Neural cell (in vitro differentiated cells): ENCODE measurements around the gene APOBEC3A. TPM values are rescaled to one million over a fixed set of nuclear protein-coding genes. Genes with fewer than 3 reads are reported as not detected.

ENCODE experiments used
- H2AFZ ChIP-seq: fragments of 200-600, 300-800 bp; sonication (generic), shearing (Covaris generic); 2 replicates; pipeline ENCODE4 v1.6.0; 2014; ENCODE audit warnings: low read depth, mild to moderate bottlenecking, antibody characterized with exemption, low read length, moderate library complexity
- H3F3A ChIP-seq: fragments of 200-600 bp; shearing (Covaris generic); 2 replicates; pipeline ENCODE4 v1.6.1; 2016; ENCODE audit warnings: mild to moderate bottlenecking, moderate library complexity, mixed read lengths, antibody characterized with exemption, low read length; ENCODE audit not compliant: insufficient read depth, poor library complexity, severe bottlenecking
- H3K27ac ChIP-seq: fragments of 200-600, 300-800 bp; sonication (generic), shearing (Covaris generic); 2 replicates; pipeline ENCODE4 v1.5.1; 2014; ENCODE audit warnings: mild to moderate bottlenecking, low read length, moderate library complexity
- H3K27me3 ChIP-seq: fragments of 300-800, 200-600 bp; sonication (generic), shearing (Covaris generic); 2 replicates; pipeline ENCODE4 v1.6.0; 2014; ENCODE audit warnings: mild to moderate bottlenecking, low read depth, low read length, moderate library complexity; ENCODE audit not compliant: insufficient read depth
- H3K36me3 ChIP-seq: fragments of 300-800, 200-600 bp; sonication (generic), shearing (Covaris generic); 2 replicates; pipeline ENCODE4 v1.5.1; 2014; ENCODE audit warnings: mild to moderate bottlenecking, antibody characterized with exemption, low read length, moderate library complexity; ENCODE audit not compliant: insufficient read depth
- H3K4me2 ChIP-seq: fragments of 300-800, 200-600 bp; sonication (generic), shearing (Covaris generic); 2 replicates; pipeline ENCODE4 v1.6.0; 2014; ENCODE audit warnings: mild to moderate bottlenecking, low read length
- H3K4me3 ChIP-seq: fragments of 300-800, 200-600 bp; sonication (generic), shearing (Covaris generic); 2 replicates; pipeline ENCODE4 v1.5.1; 2014; ENCODE audit warnings: mild to moderate bottlenecking, low read length, moderate library complexity
- H3K79me2 ChIP-seq: fragments of 200-600 bp; shearing (Covaris generic); replicated peaks from 2 replicates; pipeline ENCODE4 v1.6.0; 2014; ENCODE audit warnings: mild to moderate bottlenecking, low read length, moderate library complexity; ENCODE audit not compliant: insufficient read depth
- H3K9ac ChIP-seq: fragments of 300-800, 200-600 bp; sonication (generic), shearing (Covaris generic); 2 replicates; pipeline ENCODE4 v1.6.1; 2016; ENCODE audit warnings: mild to moderate bottlenecking, low read length, mixed read lengths
- H3K9me2 ChIP-seq: fragments of 200-600 bp; shearing (Covaris generic); 2 replicates; pipeline ENCODE4 v1.6.1; 2016; ENCODE audit warnings: mild to moderate bottlenecking, low read length, mixed read lengths; ENCODE audit not compliant: insufficient read depth
- H3K9me3 ChIP-seq: fragments of 200-600, 300-800 bp; sonication (generic), shearing (Covaris generic); 2 replicates; pipeline ENCODE4 v1.6.1; 2016; ENCODE audit warnings: mild to moderate bottlenecking, mixed run types, low read length, moderate library complexity, mixed read lengths
- H4K20me1 ChIP-seq: fragments of 200-600 bp; shearing (Covaris generic); 2 replicates; pipeline ENCODE4 v1.6.1; 2016; ENCODE audit warnings: mild to moderate bottlenecking, mixed run types; ENCODE audit not compliant: insufficient read depth
- CTCF ChIP-seq: fragments of 450-650 bp; IDR thresholded peaks from 2 replicates; pipeline ENCODE4 v1.5.1; 2014; ENCODE audit warnings: antibody characterized with exemption, mild to moderate bottlenecking, moderate library complexity; ENCODE audit not compliant: poor library complexity, severe bottlenecking
- EP300 ChIP-seq: fragments of 450-650 bp; conservative IDR thresholded peaks from 2 replicates; pipeline ENCODE4 v1.6.1; 2014; ENCODE audit warnings: antibody characterized with exemption, mild to moderate bottlenecking, moderate library complexity; ENCODE audit not compliant: poor library complexity, severe bottlenecking
- EZH2 ChIP-seq: fragments of 200-600, 300-800 bp; shearing (Covaris generic), sonication (generic); IDR thresholded peaks from 2 replicates; pipeline ENCODE4 v1.6.1; 2014; ENCODE audit warnings: antibody characterized with exemption, low read length, borderline replicate concordance, mild to moderate bottlenecking; ENCODE audit not compliant: insufficient read depth, poor library complexity, severe bottlenecking
- MXI1 ChIP-seq: fragments of 450-650 bp; conservative IDR thresholded peaks from 2 replicates; pipeline ENCODE4 v1.6.1; 2014; ENCODE audit warnings: antibody characterized with exemption, mild to moderate bottlenecking; ENCODE audit not compliant: poor library complexity, severe bottlenecking
- POLR2AphosphoS5 ChIP-seq: IDR thresholded peaks from 2 replicates; pipeline ENCODE4 v1.6.1; 2012
- RAD21 ChIP-seq: fragments of 450-650 bp; conservative IDR thresholded peaks from 2 replicates; pipeline ENCODE4 v1.6.1; 2014; ENCODE audit warnings: antibody characterized with exemption, mild to moderate bottlenecking, moderate library complexity
- REST ChIP-seq: IDR thresholded peaks from 2 replicates; pipeline ENCODE4 v1.6.1; 2012; ENCODE audit warnings: borderline replicate concordance
- SMC3 ChIP-seq: fragments of 450-650 bp; conservative IDR thresholded peaks from 2 replicates; pipeline ENCODE4 v1.6.1; 2014; ENCODE audit warnings: antibody characterized with exemption, mild to moderate bottlenecking, moderate library complexity; ENCODE audit not compliant: poor library complexity
- TAF1 ChIP-seq: IDR thresholded peaks from 2 replicates; pipeline ENCODE4 v1.6.1; 2012; ENCODE audit warnings: low read depth
- polyA plus RNA-seq: library from polyadenylated mRNA; depleted of rRNA; stranded (reverse); fragments of >200 nt; gene quantifications from 2 replicates; pipeline ENCODE4 v1.2.3, GENCODE V29; 2014

The APOBEC3A gene
- polyA plus RNA-seq, 1 donor from 2014 or later, result not detected

- Histone ChIP-seq H3F3A (no peaks in the 10 kb centered on the region), H3K4me3 (no peak overlapping the region), H2AFZ (no peak overlapping the region), H3K4me2 (no peak overlapping the region), H4K20me1 (no peaks in the 10 kb centered on the region), H3K79me2 (no peaks in the 10 kb centered on the region), H3K27ac (no peak overlapping the region), H3K9me2 (no peaks in the 10 kb centered on the region), H3K36me3 (no peaks in the 10 kb centered on the region), H3K9me3 (no peaks in the 10 kb centered on the region), H3K9ac (no peak overlapping the region), H3K27me3 (no peaks in the 10 kb centered on the region)
- no peak for TF ChIP-seq MXI1
These were observed 14.2 kb upstream of the APOBEC3A start for GRCh38 chr22:38943201-38943600.

GRCh38 chr22:38943882-38944281 is 13.5 kb upstream of the APOBEC3A start:
- no peaks in the 10 kb centered on the region for H3K36me3 ChIP-seq
- H3K27me3 ChIP-seq, result no peaks in the 10 kb centered on the region
- H3K4me2 ChIP-seq, result no peak overlapping the region
- H3K9ac ChIP-seq, result no peak overlapping the region
- no peak overlapping the region for H2AFZ ChIP-seq
- no peaks in the 10 kb centered on the region for H3F3A ChIP-seq
- no peaks in the 10 kb centered on the region for H3K9me3 ChIP-seq
- no peak overlapping the region for H3K4me3 ChIP-seq
- no peaks in the 10 kb centered on the region for H3K9me2 ChIP-seq
- no peaks in the 10 kb centered on the region for H3K79me2 ChIP-seq
- TF ChIP-seq REST (no peak), POLR2AphosphoS5 (no peak), RAD21 (no peak), SMC3 (no peak), MXI1 (no peak), EP300 (no peak), CTCF (no peak), EZH2 (no peak), TAF1 (no peak)
- H4K20me1 ChIP-seq, result no peaks in the 10 kb centered on the region
- no peak overlapping the region for H3K27ac ChIP-seq

- no peaks in the 10 kb centered on the region for H4K20me1 ChIP-seq
- no peaks in the 10 kb centered on the region for H3K9me3 ChIP-seq
- H3K79me2 ChIP-seq, result no peaks in the 10 kb centered on the region
- H3K27me3 ChIP-seq, result no peaks in the 10 kb centered on the region
- no peak overlapping the region for H2AFZ ChIP-seq
- no peaks in the 10 kb centered on the region for H3K36me3 ChIP-seq
- H3K27ac ChIP-seq, result no peak overlapping the region
- no peak overlapping the region for H3K4me2 ChIP-seq
- no peak for TF ChIP-seq RAD21
- no peak for TF ChIP-seq CTCF
- no peak for TF ChIP-seq POLR2AphosphoS5
- TF ChIP-seq REST, result no peak
- TF ChIP-seq SMC3, result no peak
- no peak for TF ChIP-seq EZH2
- TF ChIP-seq EP300, result no peak
- TF ChIP-seq MXI1, result no peak
- no peaks in the 10 kb centered on the region for H3F3A ChIP-seq
- H3K9ac ChIP-seq, result no peak overlapping the region
- no peak overlapping the region for H3K4me3 ChIP-seq
- H3K9me2 ChIP-seq, result no peaks in the 10 kb centered on the region
These were observed 12.8 kb upstream of the APOBEC3A start for GRCh38 chr22:38944653-38945052.
